ENCODE results near the gene TNFSF12.

The TNFSF12 gene, protein sequence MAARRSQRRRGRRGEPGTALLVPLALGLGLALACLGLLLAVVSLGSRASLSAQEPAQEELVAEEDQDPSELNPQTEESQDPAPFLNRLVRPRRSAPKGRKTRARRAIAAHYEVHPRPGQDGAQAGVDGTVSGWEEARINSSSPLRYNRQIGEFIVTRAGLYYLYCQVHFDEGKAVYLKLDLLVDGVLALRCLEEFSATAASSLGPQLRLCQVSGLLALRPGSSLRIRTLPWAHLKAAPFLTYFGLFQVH

DNA sequence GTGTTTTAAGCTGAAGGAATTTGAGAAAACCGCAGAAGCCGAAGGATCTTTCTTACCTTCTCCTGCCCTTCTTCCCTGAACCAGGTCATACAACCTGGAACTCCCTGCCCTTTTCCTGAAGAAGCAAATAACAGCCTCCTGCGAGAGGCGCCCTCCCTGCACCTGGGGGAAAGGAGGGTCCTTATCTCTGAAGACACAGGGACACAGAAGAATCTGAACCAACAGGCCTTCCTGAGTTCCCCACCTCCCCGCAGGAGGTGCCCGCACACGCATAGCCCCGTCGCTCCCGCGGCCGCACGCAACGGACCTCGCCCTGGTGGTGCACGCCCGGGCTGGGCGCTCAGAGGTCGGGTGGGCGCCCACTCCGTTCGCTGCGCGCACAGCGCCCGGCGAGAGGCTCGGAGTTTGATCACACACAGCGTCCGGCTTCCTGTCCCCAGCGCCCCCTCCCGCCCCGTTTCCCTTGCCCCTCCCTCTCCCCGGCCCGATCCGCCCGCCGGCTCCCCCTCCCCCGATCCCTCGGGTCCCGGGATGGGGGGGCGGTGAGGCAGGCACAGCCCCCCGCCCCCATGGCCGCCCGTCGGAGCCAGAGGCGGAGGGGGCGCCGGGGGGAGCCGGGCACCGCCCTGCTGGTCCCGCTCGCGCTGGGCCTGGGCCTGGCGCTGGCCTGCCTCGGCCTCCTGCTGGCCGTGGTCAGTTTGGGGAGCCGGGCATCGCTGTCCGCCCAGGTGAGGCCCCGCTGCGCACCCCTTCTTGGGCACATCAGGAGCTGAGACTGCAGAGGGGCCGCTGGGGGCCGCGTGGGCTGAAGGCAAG, at the start of gene TNFSF12:
Gene TNFSF12, plus strand, starts transcription at position 474 of the 816 bp plus-strand sequence. Its CDS starts 96 bp downstream, at position 570.
- peak; percentile 21 for DNase-seq (ENCODE audit: low spot score)

DNA sequence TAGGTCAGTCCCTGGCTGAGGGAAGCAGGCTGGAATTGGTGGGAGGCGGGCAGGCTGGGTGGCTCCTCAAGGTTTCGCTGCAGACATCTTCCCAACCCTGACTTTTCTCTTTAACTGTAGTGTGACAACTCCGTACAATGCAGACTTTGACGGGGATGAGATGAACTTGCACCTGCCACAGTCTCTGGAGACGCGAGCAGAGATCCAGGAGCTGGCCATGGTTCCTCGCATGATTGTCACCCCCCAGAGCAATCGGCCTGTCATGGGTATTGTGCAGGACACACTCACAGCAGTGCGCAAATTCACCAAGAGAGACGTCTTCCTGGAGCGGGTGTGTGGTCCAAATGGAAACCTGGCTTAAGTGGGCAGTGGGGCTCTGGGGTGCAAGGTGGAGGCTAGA, 49.7 kb upstream of the TNFSF12 start:
- no peak for DNase-seq (ENCODE audit: low spot score)

DNA sequence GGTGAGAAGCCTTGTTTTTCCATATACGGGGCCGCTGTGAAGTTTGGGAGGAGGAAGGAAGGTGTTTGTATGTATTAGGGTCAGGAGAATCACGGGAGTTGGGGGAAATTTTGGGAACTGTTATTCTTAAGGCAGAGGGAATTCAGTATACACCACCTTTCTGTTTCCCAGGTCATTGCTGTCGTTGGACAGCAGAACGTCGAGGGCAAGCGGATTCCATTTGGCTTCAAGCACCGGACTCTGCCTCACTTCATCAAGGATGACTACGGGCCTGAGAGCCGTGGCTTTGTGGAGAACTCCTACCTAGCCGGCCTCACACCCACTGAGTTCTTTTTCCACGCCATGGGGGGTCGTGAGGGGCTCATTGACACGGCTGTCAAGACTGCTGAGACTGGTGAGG, 47.1 kb upstream of the TNFSF12 start:
- no peak for DNase-seq (ENCODE audit: low spot score)

DNA sequence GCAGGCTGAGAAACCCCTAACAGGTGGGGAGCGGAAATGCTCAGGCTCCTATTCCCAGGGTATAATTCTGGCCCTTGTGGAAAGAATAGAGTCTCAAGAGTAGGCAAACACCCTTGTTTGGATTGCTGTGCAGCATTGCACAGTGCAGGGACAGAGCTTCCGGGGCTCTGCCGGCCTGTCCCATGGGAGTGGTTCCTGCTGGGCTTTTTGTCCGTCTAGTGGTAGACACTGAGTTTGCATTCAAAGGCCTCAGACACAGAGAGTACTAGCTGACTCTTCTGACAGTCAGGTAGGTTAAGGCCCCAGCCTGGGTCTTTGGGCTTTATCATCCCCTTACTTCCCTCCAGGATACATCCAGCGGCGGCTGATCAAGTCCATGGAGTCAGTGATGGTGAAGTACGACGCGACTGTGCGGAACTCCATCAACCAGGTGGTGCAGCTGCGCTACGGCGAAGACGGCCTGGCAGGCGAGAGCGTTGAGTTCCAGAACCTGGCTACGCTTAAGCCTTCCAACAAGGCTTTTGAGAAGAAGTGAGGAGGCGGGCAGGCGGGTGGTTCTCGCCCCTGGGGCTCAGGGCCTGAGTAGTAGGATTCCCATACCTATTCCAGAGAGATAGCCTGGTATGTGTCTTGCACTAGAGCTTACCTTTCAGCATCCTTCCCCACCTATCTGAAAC, 46.5 kb upstream of the TNFSF12 start:
- DNase-seq (ENCODE audit: low spot score): no peak

DNA sequence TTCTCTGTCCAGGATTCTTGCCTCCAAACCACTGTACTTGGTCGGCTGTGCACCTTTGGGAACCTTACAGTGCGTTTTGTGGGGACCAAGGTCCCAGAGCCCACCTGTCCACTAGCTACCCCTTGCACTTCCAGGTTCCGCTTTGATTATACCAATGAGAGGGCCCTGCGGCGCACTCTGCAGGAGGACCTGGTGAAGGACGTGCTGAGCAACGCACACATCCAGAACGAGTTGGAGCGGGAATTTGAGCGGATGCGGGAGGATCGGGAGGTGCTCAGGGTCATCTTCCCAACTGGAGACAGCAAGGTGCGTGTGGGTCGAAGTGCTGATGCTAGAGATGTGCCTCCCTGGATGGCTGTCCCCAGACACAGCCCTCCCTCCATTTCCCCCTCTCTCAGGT, 45.9 kb upstream of the TNFSF12 start:
- no peak for DNase-seq (ENCODE audit: low spot score)

DNA sequence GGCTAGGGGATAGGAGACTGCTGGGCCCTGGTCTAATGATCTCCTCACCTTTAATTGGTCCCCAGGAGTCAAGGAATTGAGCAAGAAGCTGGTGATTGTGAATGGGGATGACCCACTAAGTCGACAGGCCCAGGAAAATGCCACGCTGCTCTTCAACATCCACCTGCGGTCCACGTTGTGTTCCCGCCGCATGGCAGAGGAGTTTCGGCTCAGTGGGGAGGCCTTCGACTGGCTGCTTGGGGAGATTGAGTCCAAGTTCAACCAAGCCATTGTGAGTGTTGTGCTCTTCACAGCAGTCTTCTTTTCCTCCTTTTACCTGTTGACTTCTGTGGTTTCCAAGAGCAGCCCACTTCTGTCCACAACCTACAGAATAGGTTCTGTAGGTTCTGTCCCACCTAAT, 45.3 kb upstream of the TNFSF12 start:
- no peak for DNase-seq (ENCODE audit: low spot score)

DNA sequence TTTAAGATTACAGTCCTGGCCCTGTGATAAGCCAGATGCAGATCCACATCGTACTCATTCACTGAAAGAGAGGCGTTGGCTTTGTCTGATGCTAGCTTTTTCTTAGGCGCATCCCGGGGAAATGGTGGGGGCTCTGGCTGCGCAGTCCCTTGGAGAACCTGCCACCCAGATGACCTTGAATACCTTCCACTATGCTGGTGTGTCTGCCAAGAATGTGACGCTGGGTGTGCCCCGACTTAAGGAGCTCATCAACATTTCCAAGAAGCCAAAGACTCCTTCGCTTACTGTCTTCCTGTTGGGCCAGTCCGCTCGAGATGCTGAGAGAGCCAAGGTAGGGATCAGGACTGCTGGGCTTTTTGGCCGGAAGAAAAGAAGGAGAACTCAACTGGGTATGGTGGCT, 40.7 kb upstream of the TNFSF12 start:
- no peak for DNase-seq (ENCODE audit: low spot score)

DNA sequence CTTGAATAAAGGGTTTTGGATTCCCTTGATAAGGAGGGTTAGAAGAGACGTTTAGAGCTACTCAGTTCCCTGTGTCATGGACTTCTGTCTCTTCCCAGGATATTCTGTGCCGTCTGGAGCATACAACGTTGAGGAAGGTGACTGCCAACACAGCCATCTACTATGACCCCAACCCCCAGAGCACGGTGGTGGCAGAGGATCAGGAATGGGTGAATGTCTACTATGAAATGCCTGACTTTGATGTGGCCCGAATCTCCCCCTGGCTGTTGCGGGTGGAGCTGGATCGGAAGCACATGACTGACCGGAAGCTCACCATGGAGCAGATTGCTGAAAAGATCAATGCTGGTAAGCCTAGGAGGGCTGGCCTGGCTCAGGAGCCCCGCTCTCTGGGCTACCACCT, 40.0 kb upstream of the TNFSF12 start:
- no peak for DNase-seq (ENCODE audit: low spot score)

DNA sequence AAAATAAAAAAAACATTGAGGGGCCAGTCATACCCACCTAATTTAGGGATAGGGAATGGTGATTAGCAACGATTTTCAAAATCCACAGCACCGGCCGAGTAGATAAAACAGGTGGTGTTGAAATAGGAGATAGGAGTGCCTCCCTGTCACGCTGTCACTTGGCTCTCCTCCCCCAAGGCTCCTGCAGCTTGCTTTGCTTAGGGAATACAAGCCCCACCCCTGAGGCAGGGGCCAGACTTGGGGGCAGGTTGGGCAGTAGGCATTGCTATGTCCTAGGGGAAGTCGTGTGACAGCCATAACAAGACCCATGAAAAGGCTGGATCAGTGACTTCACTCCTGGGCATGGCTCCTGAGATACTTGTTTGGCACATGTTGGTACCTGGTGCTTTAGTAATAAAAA, 38.9 kb upstream of the TNFSF12 start:
- DNase-seq (ENCODE audit: low spot score): no peak

DNA sequence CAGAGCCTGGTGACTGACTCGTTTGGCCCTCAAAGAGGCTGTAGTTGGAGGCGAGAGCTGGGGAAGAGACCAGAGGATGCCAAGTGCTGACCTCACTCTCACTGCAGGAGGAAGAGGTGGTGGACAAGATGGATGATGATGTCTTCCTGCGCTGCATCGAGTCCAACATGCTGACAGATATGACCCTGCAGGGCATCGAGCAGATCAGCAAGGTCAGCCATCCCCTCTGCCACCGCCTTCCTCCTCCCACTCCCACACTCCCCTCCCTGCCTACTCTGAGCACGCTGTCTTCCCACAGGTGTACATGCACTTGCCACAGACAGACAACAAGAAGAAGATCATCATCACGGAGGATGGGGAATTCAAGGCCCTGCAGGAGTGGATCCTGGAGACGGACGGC, 37.8 kb upstream of the TNFSF12 start:
- no peak for DNase-seq (ENCODE audit: low spot score)

DNA sequence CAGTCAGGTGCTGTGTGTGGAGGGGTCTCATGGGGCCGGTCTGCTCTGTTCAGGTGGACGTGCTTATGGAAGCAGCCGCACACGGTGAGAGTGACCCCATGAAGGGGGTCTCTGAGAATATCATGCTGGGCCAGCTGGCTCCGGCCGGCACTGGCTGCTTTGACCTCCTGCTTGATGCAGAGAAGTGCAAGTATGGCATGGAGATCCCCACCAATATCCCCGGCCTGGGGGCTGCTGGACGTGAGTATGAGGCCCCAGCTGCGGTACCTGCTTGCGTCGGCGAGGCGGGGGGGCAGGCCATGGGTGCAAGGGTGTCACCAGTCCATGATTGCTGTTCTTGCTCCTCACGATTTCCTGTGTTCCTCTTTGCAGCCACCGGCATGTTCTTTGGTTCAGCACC, 36.8 kb upstream of the TNFSF12 start:
- no peak for DNase-seq (ENCODE audit: low spot score)

DNA sequence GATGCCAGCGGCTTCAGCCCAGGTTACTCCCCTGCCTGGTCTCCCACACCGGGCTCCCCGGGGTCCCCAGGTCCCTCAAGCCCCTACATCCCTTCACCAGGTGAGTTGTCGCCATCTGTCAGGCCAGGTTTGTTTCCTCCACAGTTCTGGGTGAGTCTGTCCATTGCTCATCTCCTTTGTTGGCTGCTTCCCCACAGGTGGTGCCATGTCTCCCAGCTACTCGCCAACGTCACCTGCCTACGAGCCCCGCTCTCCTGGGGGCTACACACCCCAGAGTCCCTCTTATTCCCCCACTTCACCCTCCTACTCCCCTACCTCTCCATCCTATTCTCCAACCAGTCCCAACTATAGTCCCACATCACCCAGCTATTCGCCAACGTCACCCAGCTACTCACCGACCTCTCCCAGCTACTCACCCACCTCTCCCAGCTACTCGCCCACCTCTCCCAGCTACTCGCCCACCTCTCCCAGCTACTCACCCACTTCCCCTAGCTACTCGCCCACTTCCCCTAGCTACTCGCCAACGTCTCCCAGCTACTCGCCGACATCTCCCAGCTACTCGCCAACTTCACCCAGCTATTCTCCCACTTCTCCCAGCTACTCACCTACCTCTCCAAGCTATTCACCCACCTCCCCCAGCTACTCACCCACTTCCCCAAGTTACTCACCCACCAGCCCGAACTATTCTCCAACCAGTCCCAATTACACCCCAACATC, 35.9 kb upstream of the TNFSF12 start:
- no peak for DNase-seq (ENCODE audit: low spot score)

DNA sequence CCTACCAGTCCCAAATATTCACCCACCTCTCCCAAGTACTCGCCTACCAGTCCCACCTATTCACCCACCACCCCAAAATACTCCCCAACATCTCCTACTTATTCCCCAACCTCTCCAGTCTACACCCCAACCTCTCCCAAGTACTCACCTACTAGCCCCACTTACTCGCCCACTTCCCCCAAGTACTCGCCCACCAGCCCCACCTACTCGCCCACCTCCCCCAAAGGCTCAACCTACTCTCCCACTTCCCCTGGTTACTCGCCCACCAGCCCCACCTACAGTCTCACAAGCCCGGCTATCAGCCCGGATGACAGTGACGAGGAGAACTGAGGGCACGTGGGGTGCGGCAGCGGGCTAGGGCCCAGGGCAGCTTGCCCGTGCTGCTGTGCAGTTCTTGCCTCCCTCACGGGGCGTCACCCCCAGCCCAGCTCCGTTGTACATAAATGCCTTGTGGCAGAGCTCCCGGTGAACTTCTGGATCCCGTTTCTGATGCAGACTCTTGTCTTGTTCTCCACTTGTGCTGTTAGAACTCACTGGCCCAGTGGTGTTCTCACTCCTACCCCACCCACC, 34.9 kb upstream of the TNFSF12 start:
- no peak for DNase-seq (ENCODE audit: low spot score)

DNA sequence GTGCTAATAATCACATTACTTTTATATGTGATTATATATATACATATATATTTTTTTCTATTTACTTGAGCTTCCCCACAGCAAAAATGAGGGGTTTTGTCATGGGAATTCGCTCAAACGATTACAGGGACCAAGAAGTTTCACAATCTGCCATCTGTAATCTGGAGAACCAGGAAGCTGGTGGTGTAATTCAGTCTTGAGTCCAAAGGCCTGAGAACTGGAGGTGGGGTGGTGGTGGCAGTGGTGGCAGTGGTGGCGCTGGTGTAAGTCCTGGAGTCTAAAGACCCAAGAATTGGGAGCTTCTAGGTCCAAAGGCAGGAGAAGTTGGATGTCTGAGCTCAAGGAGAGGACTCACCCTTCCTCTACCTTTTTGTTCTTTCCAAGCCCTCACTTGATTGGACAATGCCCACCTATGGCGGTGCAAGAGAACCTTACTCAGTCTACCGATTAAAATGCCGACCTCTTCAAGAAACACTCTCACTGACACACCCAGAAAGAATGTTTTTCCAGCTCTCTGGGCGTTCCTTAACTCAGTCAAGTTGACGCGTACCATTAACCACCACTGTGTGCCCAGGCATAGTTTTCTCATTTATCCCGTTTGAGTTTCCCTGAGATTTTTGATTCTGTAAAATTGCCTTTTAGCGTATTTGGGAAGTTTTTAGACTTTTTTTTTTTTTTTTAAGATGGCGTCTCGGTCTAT, 32.8 kb upstream of the TNFSF12 start:
- no peak for DNase-seq (ENCODE audit: low spot score)

DNA sequence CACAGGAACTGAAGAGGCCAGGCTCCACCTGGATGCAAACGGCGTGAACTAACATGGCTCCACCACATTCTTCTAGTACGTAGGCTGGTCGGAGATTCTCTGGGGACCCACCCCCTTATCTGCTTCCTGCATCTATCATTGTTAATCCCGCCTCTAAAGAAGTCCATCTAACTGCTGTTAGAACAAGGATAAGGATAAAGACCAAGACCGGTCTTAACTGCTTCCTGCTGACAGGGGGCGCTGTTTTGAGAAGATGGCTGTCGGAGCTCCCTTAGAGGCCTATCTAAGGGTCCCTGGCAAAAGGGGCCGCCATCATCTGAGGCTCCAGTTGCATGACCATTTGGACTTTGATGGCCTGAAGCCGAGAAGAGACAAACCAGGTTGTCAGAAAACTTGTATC, 25.8 kb upstream of the TNFSF12 start:
- peak; percentile 17 for DNase-seq (ENCODE audit: low spot score)

DNA sequence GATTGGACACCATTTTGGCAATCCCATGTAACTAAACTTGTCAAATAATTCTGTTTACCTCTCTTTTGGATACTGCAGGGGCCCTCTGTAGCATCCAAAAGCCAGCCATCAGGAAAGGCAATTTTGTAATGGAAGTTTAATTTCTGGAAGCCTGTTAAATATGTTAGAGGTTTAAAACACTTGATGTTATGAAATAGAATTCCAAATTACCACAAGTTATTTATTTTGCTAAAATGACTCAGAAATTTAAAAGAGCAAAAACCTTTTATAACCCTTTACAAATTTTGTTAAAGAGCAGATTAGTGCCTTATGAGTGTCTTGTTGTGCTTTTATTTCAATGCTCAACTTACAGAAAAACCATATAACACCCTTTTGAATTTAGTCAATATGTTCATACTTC, 20.0 kb upstream of the TNFSF12 start:
- no peak for DNase-seq (ENCODE audit: low spot score)

DNA sequence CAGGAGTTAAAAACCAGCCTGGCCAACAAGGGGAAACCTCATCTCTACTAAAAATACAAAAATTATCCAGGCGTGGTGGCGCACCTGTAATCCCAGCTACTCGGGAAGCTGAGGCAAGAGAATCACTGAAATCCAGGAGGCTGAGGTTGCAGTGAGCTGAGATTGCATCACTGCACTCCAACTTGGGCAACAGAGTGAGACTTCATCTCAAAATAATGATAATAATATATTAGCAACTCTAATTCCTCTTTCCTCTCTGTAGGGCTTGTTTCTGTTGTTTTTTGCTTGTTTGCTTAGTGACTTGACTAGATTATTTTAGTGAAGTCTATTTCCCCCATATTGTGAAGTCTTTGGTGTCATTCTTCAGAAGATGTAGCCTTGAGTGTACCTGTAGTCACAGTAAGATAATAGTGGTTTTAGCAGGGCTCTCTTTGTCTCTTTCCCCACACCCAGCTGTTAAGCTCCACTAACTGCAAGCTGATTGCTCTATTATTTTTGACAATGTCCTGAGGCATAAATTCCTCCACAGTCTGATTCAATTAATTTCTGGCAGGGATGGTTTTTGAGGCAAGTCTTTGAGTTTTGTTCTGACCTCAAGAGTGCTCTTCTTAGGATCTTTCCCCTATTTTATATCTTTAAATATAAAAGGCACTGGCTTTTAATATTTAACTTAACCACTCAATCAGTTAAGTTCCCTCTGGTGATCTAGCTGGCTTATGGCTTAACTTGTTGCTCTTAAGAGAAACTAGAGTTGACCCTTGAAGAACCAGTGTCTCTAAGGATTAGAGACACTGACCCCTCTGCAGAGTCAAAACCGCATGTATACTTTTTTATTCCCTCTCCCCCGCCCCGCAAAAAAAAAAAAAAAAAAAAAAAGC, 18.6 kb upstream of the TNFSF12 start:
- no peak for DNase-seq (ENCODE audit: low spot score)

DNA sequence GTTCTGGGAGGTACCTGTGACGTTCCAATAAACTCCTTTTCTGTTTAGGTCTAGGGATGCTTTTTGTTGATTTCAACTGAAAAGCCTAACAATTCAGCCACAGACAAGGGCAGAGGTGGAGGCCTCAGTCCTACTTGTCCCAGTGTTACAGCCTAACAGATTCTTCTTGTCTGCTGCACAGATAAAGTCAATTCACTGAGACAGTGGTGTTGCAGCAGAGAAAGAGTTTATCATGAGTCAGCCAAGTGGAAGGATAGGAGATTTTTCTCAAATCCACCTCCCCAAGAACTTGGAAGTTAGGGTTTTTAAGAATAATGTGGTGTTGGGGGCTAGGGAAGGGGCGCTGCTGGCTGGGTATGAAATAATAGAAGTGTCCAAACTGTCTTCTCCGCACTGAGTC, 10.8 kb upstream of the TNFSF12 start:
- DNase-seq (ENCODE audit: low spot score): no peak

DNA sequence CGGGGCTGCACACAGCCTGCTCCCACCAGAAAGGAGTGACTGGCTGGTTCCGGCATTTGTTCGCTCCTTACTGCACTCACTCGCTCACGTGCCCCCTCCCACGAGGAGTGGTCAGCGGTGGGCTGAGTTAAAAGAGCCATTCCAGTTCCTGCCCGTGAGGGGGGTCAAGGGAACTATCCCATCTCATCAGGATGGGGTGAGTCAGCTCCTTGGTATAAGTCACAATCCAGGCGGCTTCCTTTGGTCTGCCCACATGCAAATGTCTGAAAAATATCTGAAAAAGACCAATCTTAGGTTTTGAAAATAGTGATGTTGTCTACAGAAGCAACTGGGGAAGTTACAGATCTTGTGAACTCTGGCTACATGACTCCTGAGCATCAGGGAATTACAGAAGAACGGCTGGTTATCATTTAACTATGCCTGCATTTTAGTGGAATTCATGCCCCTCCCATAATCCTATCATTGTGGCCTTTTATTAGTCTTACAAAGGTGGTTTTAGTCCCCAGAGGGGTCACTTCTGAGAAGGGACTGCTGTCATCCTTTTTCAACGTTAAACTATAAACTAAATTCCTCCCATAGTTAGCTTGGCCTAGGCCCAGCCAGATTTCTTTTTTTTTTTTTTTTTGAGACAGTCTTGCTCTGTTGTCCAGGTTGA, 9.8 kb upstream of the TNFSF12 start:
- DNase-seq (ENCODE audit: low spot score): peak; percentile 45

DNA sequence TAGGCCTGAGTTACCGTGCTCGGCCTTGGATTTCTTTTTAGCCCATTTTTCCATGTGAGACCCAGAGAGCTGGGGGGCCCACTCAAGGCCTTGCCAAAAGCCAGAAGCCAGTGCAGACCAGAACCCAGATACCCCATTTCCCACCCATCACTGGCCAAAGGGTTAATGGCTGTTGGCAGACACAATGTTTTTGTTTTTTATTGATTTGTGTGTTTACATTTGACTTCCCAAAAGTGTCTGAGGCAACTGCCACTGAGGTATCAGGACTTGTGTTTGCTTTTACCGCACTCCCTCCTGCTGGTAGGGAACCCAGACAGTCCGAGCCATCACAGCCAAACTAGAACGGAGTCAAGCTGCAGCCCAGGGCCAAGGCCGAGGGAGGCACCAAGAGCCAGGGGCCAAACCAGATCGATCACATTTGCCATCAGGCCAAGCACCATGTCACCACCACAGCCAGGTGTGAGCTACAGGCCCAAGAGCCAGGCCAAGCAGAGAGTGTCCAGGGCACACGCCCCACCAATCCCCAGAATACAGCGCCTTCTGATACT, 7.7 kb upstream of the TNFSF12 start:
- DNase-seq (ENCODE audit: low spot score): no peak
